CD14-positive monocyte (primary cell): Measurements from ENCODE around the gene OR10P1. TPM values are rescaled to one million over a fixed set of nuclear protein-coding genes. Genes with fewer than 3 reads are reported as not detected.

Source experiments
- DNase-seq, 3 donors: peaks; one replicate each; pipeline ENCODE4 v3.0.0-alpha.2; 2011 to 2022
- H2AFZ ChIP-seq: 2 replicates; pipeline ENCODE4 v1.6.0; 2012; ENCODE audit warnings: mild to moderate bottlenecking, low read depth, low read length, inconsistent platforms; ENCODE audit not compliant: insufficient read depth, poor library complexity, severe bottlenecking
- H3K27ac ChIP-seq, 2 donors: 1 replicate in 1 of 2; 2 replicates in 1 of 2; pipeline ENCODE4 v1.5.1; 2012 to 2013; ENCODE audit warnings: low read length in 2 of 2, control low read depth in 1 of 2, inconsistent platforms in 1 of 2, low read depth in 1 of 2, mild to moderate bottlenecking in 1 of 2
- H3K27me3 ChIP-seq, 2 donors: one replicate each; pipeline versions ENCODE4 v1.6.0 to v1.6.1; 2011 to 2013; ENCODE audit warnings: low read length in 2 of 2; ENCODE audit not compliant: control insufficient read depth in 2 of 2, insufficient read depth in 2 of 2
- H3K36me3 ChIP-seq, 2 donors: replicated peaks in 1 of 2; 1 replicate in 1 of 2; 2 replicates in 1 of 2; pipeline versions ENCODE4 v1.5.1 to v1.6.1; 2012 to 2013; ENCODE audit warnings: low read length in 2 of 2, control low read depth in 1 of 2, inconsistent platforms in 1 of 2, mild to moderate bottlenecking in 1 of 2; ENCODE audit not compliant: insufficient read depth in 2 of 2, control insufficient read depth in 1 of 2
- H3K4me1 ChIP-seq, 2 donors: 1 replicate in 1 of 2; 2 replicates in 1 of 2; pipeline versions ENCODE4 v1.5.1 to v1.6.1; 2012 to 2013; ENCODE audit warnings: low read length in 2 of 2, control low read depth in 1 of 2, inconsistent platforms in 1 of 2, mild to moderate bottlenecking in 1 of 2, moderate library complexity in 1 of 2; ENCODE audit not compliant: insufficient read depth in 2 of 2, control insufficient read depth in 1 of 2
- H3K4me2 ChIP-seq: replicated peaks from 2 replicates; pipeline ENCODE3; 2012; ENCODE audit warnings: low read length, moderate library complexity, mild to moderate bottlenecking; ENCODE audit not compliant: poor library complexity, severe bottlenecking; ENCODE audit errors: extremely low read depth
- H3K4me3 ChIP-seq, 3 experiments: fragments of 200-600 bp in 1 of 3; sonication (generic) in 1 of 3; replicated peaks in 1 of 3; 1 replicate in 2 of 3; 2 replicates in 1 of 3; pipeline ENCODE4 v1.5.1; 2011 to 2013; ENCODE audit warnings: low read length in 3 of 3, mild to moderate bottlenecking in 3 of 3, control low read depth in 2 of 3, low read depth in 2 of 3, inconsistent platforms in 1 of 3, moderate library complexity in 1 of 3
- H3K79me2 ChIP-seq: 2 replicates; pipeline ENCODE4 v1.6.0; 2012; ENCODE audit warnings: mild to moderate bottlenecking, control low read depth, inconsistent platforms, low read length, moderate library complexity; ENCODE audit not compliant: insufficient read depth
- H3K9ac ChIP-seq: 2 replicates; pipeline ENCODE4 v1.6.0; 2017; ENCODE audit warnings: low read length, mild to moderate bottlenecking; ENCODE audit not compliant: insufficient read depth, poor library complexity, severe bottlenecking
- H3K9me3 ChIP-seq, 2 donors: replicated peaks in 1 of 2; 1 replicate in 1 of 2; 2 replicates in 1 of 2; pipeline versions ENCODE4 v1.5.1 to v1.6.1; 2012 to 2013; ENCODE audit warnings: low read length in 2 of 2, control low read depth in 1 of 2; ENCODE audit not compliant: control insufficient read depth in 1 of 2, insufficient read depth in 1 of 2
- H4K20me1 ChIP-seq: 2 replicates; pipeline ENCODE4 v1.6.0; 2012; ENCODE audit warnings: mild to moderate bottlenecking, low read length, control low read depth, moderate library complexity; ENCODE audit not compliant: insufficient read depth
- H3K27ac Mint-ChIP-seq, 7 donors: one replicate each; pipeline ENCODE4 v1.8.0; 2020; ENCODE audit warnings: mild to moderate bottlenecking in 7 of 7, mixed read lengths in 7 of 7, moderate library complexity in 6 of 7, inconsistent platforms in 2 of 7
- H3K27me3 Mint-ChIP-seq, 3 donors: one replicate each; pipeline ENCODE4 v1.8.0; 2021 to 2022; ENCODE audit warnings: low read depth in 3 of 3, mild to moderate bottlenecking in 3 of 3, mixed read lengths in 3 of 3, moderate library complexity in 3 of 3, inconsistent platforms in 1 of 3
- H3K36me3 Mint-ChIP-seq, 2 donors: one replicate each; pipeline ENCODE4 v1.8.0; 2020; ENCODE audit warnings: mixed read lengths in 2 of 2, inconsistent platforms in 1 of 2, mild to moderate bottlenecking in 1 of 2
- H3K4me1 Mint-ChIP-seq: one replicate; pipeline ENCODE4 v1.8.0; 2020; ENCODE audit warnings: mild to moderate bottlenecking, mixed read lengths
- H3K4me3 Mint-ChIP-seq, 2 donors: one replicate each; pipeline ENCODE4 v1.8.0; 2020; ENCODE audit warnings: mild to moderate bottlenecking in 2 of 2, mixed read lengths in 2 of 2, moderate library complexity in 1 of 2
- H3K9me3 Mint-ChIP-seq, 7 donors: one replicate each; pipeline ENCODE4 v1.8.0; 2020 to 2022; ENCODE audit warnings: mixed read lengths in 7 of 7, mild to moderate bottlenecking in 6 of 7, moderate library complexity in 6 of 7, inconsistent platforms in 2 of 7
- WGBS: methylation state at CpG from one replicate; pipeline ENCODE4 v1.1.5; 2013; ENCODE audit warnings: missing lambda C conversion rate; ENCODE audit not compliant: insufficient coverage; 5-methylcytosine and 5-hydroxymethylcytosine counted together
- intact Hi-C, 2 donors: fragments of 100-400 bp; cut with micrococcal nuclease; formaldehyde crosslinking; loops; one replicate each; pipeline versions ENCODE4 v1.15.0 to v1.15.1; 2023
- polyA plus RNA-seq, 3 donors: library from polyadenylated mRNA; depleted of rRNA in 1 of 3; unstranded in 2 of 3; stranded (reverse) in 1 of 3; fragments of 300-500 nt in 2 of 3; fragments of >200 nt in 1 of 3; fragmentation: Illumina TruSeq in 2 of 3; gene quantifications; 1 replicate in 2 of 3; 2 replicates in 1 of 3; pipeline ENCODE4 v1.2.3, GENCODE V29; 2012 to 2021
- TF ChIP-seq, protein P1 (sequence below): fragments of 200-600 bp; IDR thresholded peaks from one replicate; pipeline ENCODE4 v1.8.0; 2022; ENCODE audit warnings: antibody characterized with exemption, mild to moderate bottlenecking

The OR10P1 gene
- polyA plus RNA-seq, 3 donors = not detected

DNA sequence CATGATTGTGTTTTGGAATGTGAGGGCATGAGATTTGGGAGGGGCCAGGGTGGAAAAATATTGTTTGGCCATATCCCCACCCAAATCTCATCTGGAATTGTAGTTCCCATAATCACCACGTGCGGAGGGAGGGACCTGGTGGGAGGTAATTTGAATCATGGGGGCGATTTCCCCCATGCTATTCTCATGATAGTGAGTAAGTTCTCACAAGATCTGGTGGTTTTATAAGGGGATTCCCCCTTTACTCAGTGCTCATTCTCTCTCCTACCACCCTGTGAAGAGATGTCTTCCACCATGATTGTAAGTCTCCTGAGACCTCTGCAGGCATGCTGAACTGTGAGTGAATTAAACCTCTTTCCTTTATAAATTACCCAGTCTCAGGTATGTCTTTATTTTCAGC is 15.7 kb downstream of the OR10P1 start:
- Histone ChIP-seq H3K4me3 (no peak overlapping the region), H3K36me3 (no peaks in the 10 kb centered on the region), H3K9me3 (peaks cover 28 to 40% of the 10 kb centered on the region in 2 donors), H3K27me3 (no peaks in the 10 kb centered on the region), H3K4me1 (peaks cover 5 to 13% of the 10 kb centered on the region in 2 donors), H2AFZ (no peak overlapping the region), H3K27ac (no peak overlapping the region), H3K9ac (no peak overlapping the region), H4K20me1 (no peaks in the 10 kb centered on the region), H3K79me2 (no peaks in the 10 kb centered on the region), H3K4me2 (no peak overlapping the region)
- peaks cover 27% of the 10 kb centered on the region for H3K4me1 Mint-ChIP-seq
- H3K27me3 Mint-ChIP-seq = peaks cover 0 to 6% (median 2%) of the 10 kb centered on the region in 3 donors
- peak in 1 of 3 donors; percentile 61 for DNase-seq
- H3K4me3 Mint-ChIP-seq = no peak overlapping the region
- H3K9me3 Mint-ChIP-seq = peaks cover 21 to 47% (median 40%) of the 10 kb centered on the region in 7 donors
- H3K27ac Mint-ChIP-seq = peak overlapping the region in 4 of 7 donors; percentile 6 to 90 (median 46)
- WGBS = no CpG with 5 or more reads among the region's 3 CpGs
- TF ChIP-seq, protein P1, sequence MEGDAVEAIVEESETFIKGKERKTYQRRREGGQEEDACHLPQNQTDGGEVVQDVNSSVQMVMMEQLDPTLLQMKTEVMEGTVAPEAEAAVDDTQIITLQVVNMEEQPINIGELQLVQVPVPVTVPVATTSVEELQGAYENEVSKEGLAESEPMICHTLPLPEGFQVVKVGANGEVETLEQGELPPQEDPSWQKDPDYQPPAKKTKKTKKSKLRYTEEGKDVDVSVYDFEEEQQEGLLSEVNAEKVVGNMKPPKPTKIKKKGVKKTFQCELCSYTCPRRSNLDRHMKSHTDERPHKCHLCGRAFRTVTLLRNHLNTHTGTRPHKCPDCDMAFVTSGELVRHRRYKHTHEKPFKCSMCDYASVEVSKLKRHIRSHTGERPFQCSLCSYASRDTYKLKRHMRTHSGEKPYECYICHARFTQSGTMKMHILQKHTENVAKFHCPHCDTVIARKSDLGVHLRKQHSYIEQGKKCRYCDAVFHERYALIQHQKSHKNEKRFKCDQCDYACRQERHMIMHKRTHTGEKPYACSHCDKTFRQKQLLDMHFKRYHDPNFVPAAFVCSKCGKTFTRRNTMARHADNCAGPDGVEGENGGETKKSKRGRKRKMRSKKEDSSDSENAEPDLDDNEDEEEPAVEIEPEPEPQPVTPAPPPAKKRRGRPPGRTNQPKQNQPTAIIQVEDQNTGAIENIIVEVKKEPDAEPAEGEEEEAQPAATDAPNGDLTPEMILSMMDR = no peak
- peaks cover 8 to 24% of the 10 kb centered on the region in 2 donors for H3K36me3 Mint-ChIP-seq
- intact Hi-C loops = no loop called here

DNA sequence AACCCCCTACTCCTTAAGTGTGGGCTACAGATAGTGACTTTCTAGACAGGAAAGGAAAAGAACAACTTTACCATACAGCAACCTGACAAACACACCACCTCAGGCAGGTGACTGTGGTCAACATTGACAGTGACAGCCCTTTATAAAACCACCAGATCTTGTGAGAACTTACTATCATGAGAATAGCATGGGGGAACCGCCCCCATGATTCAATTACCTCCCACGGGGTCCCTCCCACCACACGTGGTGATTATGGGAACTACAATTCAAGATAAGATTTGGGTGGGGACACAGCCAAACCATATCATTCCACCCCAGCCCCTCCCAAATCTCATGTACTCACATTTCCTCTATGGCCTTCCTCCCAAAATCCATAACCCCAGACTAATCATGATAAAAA is 16.3 kb downstream of the OR10P1 start:
- H3K4me2 ChIP-seq = no peak overlapping the region
- no peak overlapping the region for H2AFZ ChIP-seq
- peaks cover 5 to 13% of the 10 kb centered on the region in 2 donors for H3K4me1 ChIP-seq
- H3K9me3 ChIP-seq = peaks cover 28 to 40% of the 10 kb centered on the region in 2 donors
- H3K36me3 Mint-ChIP-seq = peaks cover 8 to 24% of the 10 kb centered on the region in 2 donors
- H3K36me3 ChIP-seq = no peaks in the 10 kb centered on the region
- H4K20me1 ChIP-seq = no peaks in the 10 kb centered on the region
- no peak overlapping the region for H3K9ac ChIP-seq
- H3K27ac ChIP-seq = no peak overlapping the region
- H3K27me3 ChIP-seq = no peaks in the 10 kb centered on the region
- no peak for DNase-seq
- no CpG with 5 or more reads among the region's 3 CpGs for WGBS
- peaks cover 0 to 6% (median 2%) of the 10 kb centered on the region in 3 donors for H3K27me3 Mint-ChIP-seq
- no peak overlapping the region for H3K4me3 Mint-ChIP-seq
- H3K4me3 ChIP-seq = no peak overlapping the region
- peak overlapping the region in 1 of 7 donors; percentile 68 for H3K27ac Mint-ChIP-seq
- TF ChIP-seq, protein P1 = no peak
- H3K9me3 Mint-ChIP-seq = peaks cover 21 to 47% (median 40%) of the 10 kb centered on the region in 7 donors
- no peaks in the 10 kb centered on the region for H3K79me2 ChIP-seq
- intact Hi-C loops = no loop called here
- H3K4me1 Mint-ChIP-seq = peaks cover 30% of the 10 kb centered on the region
